ENCODE measurements around the gene CSN3. TPM values are rescaled to one million over a fixed set of nuclear protein-coding genes. Genes with fewer than 3 reads are reported as not detected.

CSN3 gene
- total RNA-seq, 1 experiment from 2014 or later = not detected

DNA sequence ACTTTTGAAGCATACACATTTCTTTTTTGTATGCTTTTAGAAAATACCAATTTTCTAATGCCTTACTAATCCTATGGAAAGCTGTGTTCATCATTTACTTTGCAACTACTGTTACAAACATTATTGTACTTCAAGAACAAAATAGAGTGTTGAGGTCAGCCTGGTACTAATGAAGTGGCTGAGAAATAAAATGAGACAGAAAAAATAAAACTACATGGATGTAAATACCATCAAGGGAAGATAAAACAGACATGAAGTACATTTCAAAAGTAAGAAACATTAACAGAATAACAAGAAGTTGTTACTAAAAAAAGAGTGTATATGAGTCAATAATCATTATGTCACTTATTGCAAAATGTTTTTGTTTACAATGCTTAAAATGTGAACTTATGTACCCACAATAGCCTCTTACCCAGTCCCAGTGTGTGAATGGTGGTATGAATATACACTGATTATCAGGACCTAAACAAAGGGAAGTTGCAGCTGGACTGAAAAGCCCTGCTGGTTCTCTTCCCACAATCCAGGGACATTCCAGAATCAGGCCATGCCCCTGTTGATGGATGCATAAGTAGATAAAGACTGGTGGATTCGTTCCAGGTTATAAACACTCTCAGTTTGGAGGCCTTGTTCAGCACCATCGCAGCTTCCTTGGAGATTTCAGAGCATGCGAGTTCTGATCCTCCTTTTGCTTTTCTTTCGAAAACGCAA lies 2.4 kb upstream of the CSN3 start:
- H3K36me3 ChIP-seq = no peaks in the 10 kb centered on the region
- H3K27ac ChIP-seq = no peak overlapping the region
- DNase-seq (ENCODE audit: low read depth in 1 of 2, low spot score in 2 of 2) = no peak
- H3K27me3 ChIP-seq (replicated peaks) = no peaks in the 10 kb centered on the region
- no peaks in the 10 kb centered on the region for H3K4me1 ChIP-seq (replicated peaks)
- no peaks in the 10 kb centered on the region for H3K9me3 ChIP-seq (replicated peaks)
- H3K4me3 ChIP-seq = no peak overlapping the region

- H3K9me3 ChIP-seq (replicated peaks) = no peaks in the 10 kb centered on the region
- no peaks in the 10 kb centered on the region for H3K27me3 ChIP-seq (replicated peaks)
- H3K4me1 ChIP-seq (replicated peaks) = no peaks in the 10 kb centered on the region
- no peak overlapping the region for H3K27ac ChIP-seq
- H3K4me3 ChIP-seq = no peak overlapping the region
- DNase-seq (ENCODE audit: low read depth in 1 of 2, low spot score in 2 of 2) = no peak
- no peaks in the 10 kb centered on the region for H3K36me3 ChIP-seq
Measured at GRCh38 chr4:70243091-70243490, 694 bp downstream of the CSN3 start.

DNA sequence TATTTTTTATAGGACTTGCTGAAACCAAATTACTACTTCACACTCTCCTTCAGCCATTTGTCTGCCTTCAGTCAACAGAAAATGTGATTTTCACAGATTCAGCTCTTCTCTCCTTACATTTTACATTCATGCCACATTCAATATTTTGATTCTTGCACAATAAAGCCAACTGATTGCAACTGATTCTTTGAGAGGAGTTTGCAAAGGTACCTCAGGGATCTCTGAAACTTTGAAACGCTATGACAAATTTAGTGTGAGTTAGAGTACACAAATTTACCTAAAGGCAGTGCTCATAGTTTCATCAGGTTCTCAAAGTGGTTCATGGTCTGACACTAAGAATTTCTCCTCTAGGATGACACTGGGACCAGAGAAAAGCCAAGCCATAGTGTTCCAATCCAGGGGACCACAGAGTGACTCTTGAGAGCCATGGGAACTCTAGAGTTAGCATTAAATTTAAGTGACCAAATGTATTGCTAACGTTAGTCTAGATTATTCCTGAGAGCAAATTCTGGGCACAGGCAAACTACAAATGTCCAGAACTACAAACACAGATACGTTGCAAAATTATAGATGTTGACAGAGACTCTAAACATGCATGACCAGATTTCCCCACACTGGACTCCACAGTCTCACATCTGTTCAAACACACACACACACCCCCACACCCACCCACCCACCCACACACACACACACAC lies 9.0 kb downstream of the CSN3 start:
- no peaks in the 10 kb centered on the region for H3K27me3 ChIP-seq (replicated peaks)
- no peak overlapping the region for H3K27ac ChIP-seq
- no peaks in the 10 kb centered on the region for H3K36me3 ChIP-seq
- no peaks in the 10 kb centered on the region for H3K4me1 ChIP-seq (replicated peaks)
- no peak for DNase-seq (ENCODE audit: low read depth in 1 of 2, low spot score in 2 of 2)
- H3K9me3 ChIP-seq (replicated peaks) = no peaks in the 10 kb centered on the region
- no peak overlapping the region for H3K4me3 ChIP-seq

- DNase-seq (ENCODE audit: low read depth in 1 of 2, low spot score in 2 of 2) = no peak
- Histone ChIP-seq H3K4me3 (no peak overlapping the region), H3K27me3 (replicated peaks) (no peaks in the 10 kb centered on the region), H3K36me3 (no peaks in the 10 kb centered on the region), H3K4me1 (replicated peaks) (no peaks in the 10 kb centered on the region), H3K9me3 (replicated peaks) (no peaks in the 10 kb centered on the region), H3K27ac (no peak overlapping the region)
Measured at GRCh38 chr4:70251945-70252277, 9.5 kb downstream of the CSN3 start.

DNA sequence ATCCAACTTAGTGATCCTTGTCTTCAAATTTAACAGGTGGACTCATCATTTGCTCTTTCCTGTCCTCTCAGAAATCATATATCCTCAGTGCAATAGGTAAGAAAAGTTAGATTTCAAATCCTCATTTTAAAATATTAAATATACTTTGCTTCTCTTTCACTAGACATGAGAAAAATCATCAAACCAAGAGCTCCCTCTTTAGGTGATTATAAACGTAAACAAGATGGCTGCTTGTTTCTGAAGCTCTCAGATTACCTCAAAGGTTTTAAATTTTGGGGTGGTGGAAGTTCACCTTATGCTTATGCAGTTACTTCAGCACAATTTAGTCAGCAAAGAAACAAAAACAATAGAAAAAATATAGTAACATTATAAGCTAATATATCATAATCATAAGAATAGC lies 27.3 kb downstream of the CSN3 start:
- no peak overlapping the region for H3K4me3 ChIP-seq
- H3K27me3 ChIP-seq (replicated peaks) = no peaks in the 10 kb centered on the region
- no peak overlapping the region for H3K27ac ChIP-seq
- no peaks in the 10 kb centered on the region for H3K36me3 ChIP-seq
- H3K4me1 ChIP-seq (replicated peaks) = no peaks in the 10 kb centered on the region
- no peak for DNase-seq (ENCODE audit: low read depth in 1 of 2, low spot score in 2 of 2)
- H3K9me3 ChIP-seq (replicated peaks) = no peaks in the 10 kb centered on the region

- no peak overlapping the region for H3K4me3 ChIP-seq
- no peaks in the 10 kb centered on the region for H3K4me1 ChIP-seq (replicated peaks)
- no peaks in the 10 kb centered on the region for H3K27me3 ChIP-seq (replicated peaks)
- no peaks in the 10 kb centered on the region for H3K9me3 ChIP-seq (replicated peaks)
- DNase-seq (ENCODE audit: low read depth in 1 of 2, low spot score in 2 of 2) = no peak
- H3K27ac ChIP-seq = no peak overlapping the region
- no peaks in the 10 kb centered on the region for H3K36me3 ChIP-seq
Measured at GRCh38 chr4:70277121-70277520, 34.7 kb downstream of the CSN3 start.

GRCh38 chr4:70280567-70280966 lies 38.2 kb downstream of the CSN3 start:
- Histone ChIP-seq H3K4me1 (replicated peaks) (no peaks in the 10 kb centered on the region), H3K27ac (no peak overlapping the region), H3K9me3 (replicated peaks) (no peaks in the 10 kb centered on the region), H3K36me3 (no peaks in the 10 kb centered on the region), H3K27me3 (replicated peaks) (no peaks in the 10 kb centered on the region), H3K4me3 (no peak overlapping the region)
- DNase-seq (ENCODE audit: low read depth in 1 of 2, low spot score in 2 of 2) = no peak

- H3K36me3 ChIP-seq = no peaks in the 10 kb centered on the region
- H3K9me3 ChIP-seq (replicated peaks) = no peaks in the 10 kb centered on the region
- DNase-seq (ENCODE audit: low read depth in 1 of 2, low spot score in 2 of 2) = no peak
- H3K27me3 ChIP-seq (replicated peaks) = no peaks in the 10 kb centered on the region
- no peak overlapping the region for H3K4me3 ChIP-seq
- H3K27ac ChIP-seq = no peak overlapping the region
- H3K4me1 ChIP-seq (replicated peaks) = no peaks in the 10 kb centered on the region
Measured at GRCh38 chr4:70288651-70289050, 46.3 kb downstream of the CSN3 start.

GRCh38 chr4:70291341-70291740 lies 48.9 kb downstream of the CSN3 start:
- Histone ChIP-seq H3K4me1 (replicated peaks) (no peaks in the 10 kb centered on the region), H3K4me3 (no peak overlapping the region), H3K27ac (no peak overlapping the region), H3K27me3 (replicated peaks) (no peaks in the 10 kb centered on the region), H3K36me3 (no peaks in the 10 kb centered on the region), H3K9me3 (replicated peaks) (no peaks in the 10 kb centered on the region)
- DNase-seq (ENCODE audit: low read depth in 1 of 2, low spot score in 2 of 2) = no peak

GRCh38 chr4:70297576-70297975 lies 55.2 kb downstream of the CSN3 start:
- Histone ChIP-seq H3K27ac (no peak overlapping the region), H3K4me3 (no peak overlapping the region)
- no peak for DNase-seq (ENCODE audit: low read depth in 1 of 2, low spot score in 2 of 2)

DNA sequence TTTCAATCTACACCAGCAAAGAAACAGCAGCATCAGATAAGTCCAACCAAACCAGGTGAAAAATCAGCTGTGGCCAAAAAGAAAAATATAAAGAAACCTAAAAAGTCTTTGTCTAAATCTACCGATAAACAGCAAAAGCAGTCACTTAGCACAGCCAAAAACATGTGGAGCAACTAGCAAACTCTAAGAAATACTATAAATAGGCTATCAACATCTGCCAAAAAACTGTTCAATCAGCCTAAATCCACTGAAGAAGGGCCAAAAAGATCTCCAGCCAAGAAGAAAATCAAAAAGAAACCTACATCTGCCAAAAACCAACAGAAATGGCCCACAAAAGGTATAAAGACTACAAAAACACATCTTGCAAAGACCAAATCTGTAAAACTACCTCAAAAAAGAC lies 55.7 kb downstream of the CSN3 start:
- DNase-seq (ENCODE audit: low read depth in 1 of 2, low spot score in 2 of 2) = no peak
- Histone ChIP-seq H3K9me3 (replicated peaks) (no peaks in the 10 kb centered on the region), H3K4me3 (no peak overlapping the region), H3K36me3 (no peaks in the 10 kb centered on the region), H3K4me1 (replicated peaks) (no peaks in the 10 kb centered on the region), H3K27ac (no peak overlapping the region), H3K27me3 (replicated peaks) (no peaks in the 10 kb centered on the region)

More at GRCh38 chr4:70297576-70297975, 55.2 kb downstream of the CSN3 start:
- no peaks in the 10 kb centered on the region for H3K27me3 ChIP-seq (replicated peaks)
- H3K4me1 ChIP-seq (replicated peaks) = no peaks in the 10 kb centered on the region
- H3K36me3 ChIP-seq = no peaks in the 10 kb centered on the region
- no peaks in the 10 kb centered on the region for H3K9me3 ChIP-seq (replicated peaks)

- Histone ChIP-seq H3K27me3 (replicated peaks) (no peaks in the 10 kb centered on the region), H3K4me1 (replicated peaks) (no peaks in the 10 kb centered on the region), H3K36me3 (no peaks in the 10 kb centered on the region), H3K4me3 (no peak overlapping the region), H3K9me3 (replicated peaks) (no peaks in the 10 kb centered on the region), H3K27ac (no peak overlapping the region)
- DNase-seq (ENCODE audit: low read depth in 1 of 2, low spot score in 2 of 2) = no peak
Measured at GRCh38 chr4:70299643-70300042, 57.2 kb downstream of the CSN3 start.

DNA sequence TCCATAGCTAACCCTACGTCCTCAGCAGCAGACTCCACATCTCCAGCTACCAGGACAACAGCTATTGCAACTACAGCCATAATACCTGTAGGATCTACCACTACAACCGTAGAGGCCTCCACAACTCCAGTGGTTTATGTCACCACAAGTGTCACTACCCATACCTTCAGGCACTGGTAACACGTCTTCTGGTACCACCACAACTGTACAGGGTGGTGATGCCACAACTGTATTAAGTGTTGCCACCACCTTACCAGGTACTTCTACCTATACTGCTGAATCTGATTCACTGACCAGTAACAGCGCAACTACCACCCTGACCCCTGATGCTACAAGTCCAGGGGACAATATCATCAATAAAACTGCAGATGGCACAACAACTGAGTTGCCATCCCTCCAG lies 57.8 kb downstream of the CSN3 start:
- H3K9me3 ChIP-seq (replicated peaks) = no peaks in the 10 kb centered on the region
- H3K4me3 ChIP-seq = no peak overlapping the region
- DNase-seq (ENCODE audit: low read depth in 1 of 2, low spot score in 2 of 2) = no peak
- H3K36me3 ChIP-seq = no peaks in the 10 kb centered on the region
- H3K27me3 ChIP-seq (replicated peaks) = no peaks in the 10 kb centered on the region
- no peaks in the 10 kb centered on the region for H3K4me1 ChIP-seq (replicated peaks)
- H3K27ac ChIP-seq = no peak overlapping the region
